Measurements from ENCODE around the gene NCKAP5.
A peak's percentile ranks its signal among the peaks of the same experiment; 100 is the strongest.

NCKAP5 gene

DNA sequence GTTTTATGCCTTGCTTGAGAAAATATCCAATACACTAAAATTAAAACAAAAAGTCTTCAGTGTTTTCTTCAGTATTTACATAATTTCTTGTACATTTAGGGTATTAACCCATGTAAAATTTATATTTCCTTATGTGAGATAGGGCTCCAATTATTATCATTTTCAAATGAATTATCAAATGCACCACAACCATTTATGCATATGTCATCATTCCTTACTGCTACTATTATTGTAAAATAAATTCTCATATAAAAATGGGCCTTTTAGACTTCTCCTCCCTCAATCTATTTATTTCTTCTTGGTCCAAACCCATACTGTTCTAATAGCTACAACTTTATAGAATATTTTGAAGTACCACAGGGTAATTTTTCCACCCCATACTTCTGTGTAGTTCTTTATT, 722.9 kb downstream of the NCKAP5 start:
- Histone ChIP-seq H3K4me3 (ENCODE audit: low read length) (no peak overlapping the region), H3K18ac (ENCODE audit: low read length) (no peak overlapping the region), H3K79me1 (ENCODE audit: low read length) (no peaks in the 10 kb centered on the region), H2BK15ac (replicated peaks; ENCODE audit: low read depth) (no peak overlapping the region), H3K56ac (ENCODE audit: low read length) (no peak overlapping the region), H3K27ac (ENCODE audit: low read depth, low read length) (no peak overlapping the region), H3K36me3 (ENCODE audit: control insufficient read depth, insufficient read depth, low read length) (no peaks in the 10 kb centered on the region), H2AK5ac (ENCODE audit: low read length) (no peak overlapping the region), H3K23ac (ENCODE audit: low read length) (no peak overlapping the region), H4K8ac (ENCODE audit: low read depth, low read length) (no peak overlapping the region), H2BK120ac (ENCODE audit: low read depth, low read length) (no peak overlapping the region), H3K79me2 (ENCODE audit: control insufficient read depth, insufficient read depth, low read length) (no peaks in the 10 kb centered on the region), H3K27me3 (ENCODE audit: insufficient read depth, low read length, poor library complexity) (no peaks in the 10 kb centered on the region), H2BK5ac (ENCODE audit: low read length) (no peak overlapping the region), H4K5ac (ENCODE audit: low read length) (no peak overlapping the region), H3K4me1 (ENCODE audit: control insufficient read depth, low read depth, low read length) (no peaks in the 10 kb centered on the region), H3K4ac (ENCODE audit: low read depth, low read length) (no peak overlapping the region), H3K9ac (ENCODE audit: low read length) (no peak overlapping the region), H3K4me2 (ENCODE audit: low read length) (no peak overlapping the region)
- no peak for DNase-seq

DNA sequence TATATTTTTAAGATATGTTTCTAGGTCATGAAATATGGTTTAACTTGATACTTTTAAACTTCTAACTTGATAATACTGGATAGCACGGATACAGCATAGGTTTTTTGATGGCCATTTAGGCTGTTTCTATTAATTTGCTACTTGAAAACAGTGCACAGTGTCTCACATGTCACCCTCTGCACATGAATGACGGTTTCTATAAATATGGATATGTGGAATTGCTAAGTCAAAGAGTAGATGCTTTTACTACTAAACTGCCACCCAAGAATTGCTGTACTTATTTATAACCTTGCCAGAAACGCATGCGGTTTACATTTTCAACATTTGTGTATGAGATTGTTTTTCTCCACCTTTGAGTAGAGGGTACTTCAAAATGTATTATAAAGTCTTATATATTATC, 723.7 kb downstream of the NCKAP5 start:
- no CpG with 5 or more reads among the region's 4 CpGs for WGBS (ENCODE audit: extremely low coverage, insufficient coverage, low lambda C conversion rate)
- H3K27me3 ChIP-seq (ENCODE audit: insufficient read depth, low read length, poor library complexity) = no peaks in the 10 kb centered on the region
- no peak overlapping the region for H2BK5ac ChIP-seq (ENCODE audit: low read length)
- no peak overlapping the region for H2BK120ac ChIP-seq (ENCODE audit: low read depth, low read length)
- no peaks in the 10 kb centered on the region for H3K36me3 ChIP-seq (ENCODE audit: control insufficient read depth, insufficient read depth, low read length)
- H4K8ac ChIP-seq (ENCODE audit: low read depth, low read length) = no peak overlapping the region
- no peak overlapping the region for H3K9ac ChIP-seq (ENCODE audit: low read length)
- H3K56ac ChIP-seq (ENCODE audit: low read length) = no peak overlapping the region
- no peak overlapping the region for H3K4me2 ChIP-seq (ENCODE audit: low read length)
- no peaks in the 10 kb centered on the region for H3K79me1 ChIP-seq (ENCODE audit: low read length)
- no peak overlapping the region for H3K4ac ChIP-seq (ENCODE audit: low read depth, low read length)
- no peak overlapping the region for H2BK15ac ChIP-seq (replicated peaks; ENCODE audit: low read depth)
- H2AK5ac ChIP-seq (ENCODE audit: low read length) = no peak overlapping the region
- no peak for DNase-seq
- H3K18ac ChIP-seq (ENCODE audit: low read length) = no peak overlapping the region
- no peak overlapping the region for H3K27ac ChIP-seq (ENCODE audit: low read depth, low read length)
- no peak overlapping the region for H3K23ac ChIP-seq (ENCODE audit: low read length)
- H4K5ac ChIP-seq (ENCODE audit: low read length) = no peak overlapping the region
- H3K79me2 ChIP-seq (ENCODE audit: control insufficient read depth, insufficient read depth, low read length) = no peaks in the 10 kb centered on the region
- H3K4me3 ChIP-seq (ENCODE audit: low read length) = no peak overlapping the region
- H3K4me1 ChIP-seq (ENCODE audit: control insufficient read depth, low read depth, low read length) = no peaks in the 10 kb centered on the region

DNA sequence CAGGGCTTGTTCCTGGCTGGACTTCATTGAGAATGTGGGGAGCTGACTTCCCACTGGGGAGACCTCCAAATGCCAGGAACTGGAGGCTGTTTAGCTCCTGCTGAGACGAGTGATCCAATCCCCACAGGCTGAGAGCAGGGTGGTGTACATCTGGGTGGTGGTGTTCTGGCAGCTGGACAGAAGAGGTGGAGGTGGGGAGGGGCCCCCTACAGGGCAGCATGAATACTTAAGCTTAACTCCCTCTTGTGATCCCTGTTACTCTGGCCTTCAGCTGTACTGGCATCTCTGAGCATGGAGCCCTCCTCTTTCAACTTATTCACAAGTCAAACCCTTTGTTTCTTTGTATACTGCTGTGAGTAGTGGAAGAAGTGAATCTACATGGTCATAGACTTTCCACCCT, 730.5 kb downstream of the NCKAP5 start:
- no peak overlapping the region for H4K5ac ChIP-seq (ENCODE audit: low read length)
- H3K18ac ChIP-seq (ENCODE audit: low read length) = no peak overlapping the region
- H3K4me2 ChIP-seq (ENCODE audit: low read length) = no peak overlapping the region
- no peaks in the 10 kb centered on the region for H3K79me2 ChIP-seq (ENCODE audit: control insufficient read depth, insufficient read depth, low read length)
- H3K4ac ChIP-seq (ENCODE audit: low read depth, low read length) = no peak overlapping the region
- H3K27me3 ChIP-seq (ENCODE audit: insufficient read depth, low read length, poor library complexity) = no peaks in the 10 kb centered on the region
- no peaks in the 10 kb centered on the region for H3K4me1 ChIP-seq (ENCODE audit: control insufficient read depth, low read depth, low read length)
- H3K4me3 ChIP-seq (ENCODE audit: low read length) = no peak overlapping the region
- no peak overlapping the region for H2AK5ac ChIP-seq (ENCODE audit: low read length)
- no peak for DNase-seq
- no peak overlapping the region for H2BK15ac ChIP-seq (replicated peaks; ENCODE audit: low read depth)
- no peaks in the 10 kb centered on the region for H3K79me1 ChIP-seq (ENCODE audit: low read length)
- no peak overlapping the region for H3K9ac ChIP-seq (ENCODE audit: low read length)
- H3K27ac ChIP-seq (ENCODE audit: low read depth, low read length) = no peak overlapping the region
- H3K23ac ChIP-seq (ENCODE audit: low read length) = no peak overlapping the region
- H4K8ac ChIP-seq (ENCODE audit: low read depth, low read length) = no peak overlapping the region
- no peak overlapping the region for H2BK120ac ChIP-seq (ENCODE audit: low read depth, low read length)
- H3K56ac ChIP-seq (ENCODE audit: low read length) = no peak overlapping the region
- H2BK5ac ChIP-seq (ENCODE audit: low read length) = no peak overlapping the region
- no CpG with 5 or more reads among the region's 1 CpG for WGBS (ENCODE audit: extremely low coverage, insufficient coverage, low lambda C conversion rate)
- H3K36me3 ChIP-seq (ENCODE audit: control insufficient read depth, insufficient read depth, low read length) = no peaks in the 10 kb centered on the region

DNA sequence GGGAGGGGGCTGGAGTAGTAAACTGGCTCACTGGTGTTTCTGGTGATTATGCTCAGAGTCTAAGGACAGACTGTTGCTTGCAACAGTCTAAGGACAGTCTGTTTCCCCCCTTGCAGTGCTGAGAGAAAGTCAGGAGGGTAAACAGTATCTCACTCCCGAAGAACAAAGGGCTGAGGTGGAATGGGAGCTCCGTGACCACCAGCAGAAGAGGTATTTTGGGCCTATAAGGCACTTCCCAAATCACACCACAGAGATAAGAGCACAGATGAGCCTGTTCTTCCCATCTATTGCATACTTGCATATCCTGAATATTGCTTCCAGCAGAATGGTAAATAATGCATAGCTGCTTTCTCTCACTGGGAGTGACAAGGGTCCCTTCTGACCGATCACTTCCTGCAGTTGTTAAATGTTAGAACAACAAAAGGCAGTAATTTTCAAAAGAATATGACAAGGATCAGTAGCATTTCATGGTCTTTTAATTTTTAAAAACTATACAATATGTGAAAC, 737.9 kb downstream of the NCKAP5 start:
- H3K23ac ChIP-seq (ENCODE audit: low read length) = no peak overlapping the region
- DNase-seq = peak; percentile 85
- H3K27me3 ChIP-seq (ENCODE audit: insufficient read depth, low read length, poor library complexity) = no peaks in the 10 kb centered on the region
- H2BK120ac ChIP-seq (ENCODE audit: low read depth, low read length) = no peak overlapping the region
- no peaks in the 10 kb centered on the region for H3K79me2 ChIP-seq (ENCODE audit: control insufficient read depth, insufficient read depth, low read length)
- H3K9ac ChIP-seq (ENCODE audit: low read length) = no peak overlapping the region
- H3K4me2 ChIP-seq (ENCODE audit: low read length) = no peak overlapping the region
- H3K4ac ChIP-seq (ENCODE audit: low read depth, low read length) = no peak overlapping the region
- H3K27ac ChIP-seq (ENCODE audit: low read depth, low read length) = no peak overlapping the region
- H2AK5ac ChIP-seq (ENCODE audit: low read length) = no peak overlapping the region
- peak overlapping the region; percentile 52 for H3K56ac ChIP-seq (ENCODE audit: low read length)
- H2BK15ac ChIP-seq (replicated peaks; ENCODE audit: low read depth) = no peak overlapping the region
- H3K4me1 ChIP-seq (ENCODE audit: control insufficient read depth, low read depth, low read length) = peaks cover 6% of the 10 kb centered on the region
- no peak overlapping the region for H2BK5ac ChIP-seq (ENCODE audit: low read length)
- no peak overlapping the region for H4K5ac ChIP-seq (ENCODE audit: low read length)
- H4K8ac ChIP-seq (ENCODE audit: low read depth, low read length) = no peak overlapping the region
- H3K36me3 ChIP-seq (ENCODE audit: control insufficient read depth, insufficient read depth, low read length) = no peaks in the 10 kb centered on the region
- WGBS (ENCODE audit: extremely low coverage, insufficient coverage, low lambda C conversion rate) = no CpG with 5 or more reads among the region's 3 CpGs
- no peaks in the 10 kb centered on the region for H3K79me1 ChIP-seq (ENCODE audit: low read length)
- no peak overlapping the region for H3K4me3 ChIP-seq (ENCODE audit: low read length)
- no peak overlapping the region for H3K18ac ChIP-seq (ENCODE audit: low read length)

DNA sequence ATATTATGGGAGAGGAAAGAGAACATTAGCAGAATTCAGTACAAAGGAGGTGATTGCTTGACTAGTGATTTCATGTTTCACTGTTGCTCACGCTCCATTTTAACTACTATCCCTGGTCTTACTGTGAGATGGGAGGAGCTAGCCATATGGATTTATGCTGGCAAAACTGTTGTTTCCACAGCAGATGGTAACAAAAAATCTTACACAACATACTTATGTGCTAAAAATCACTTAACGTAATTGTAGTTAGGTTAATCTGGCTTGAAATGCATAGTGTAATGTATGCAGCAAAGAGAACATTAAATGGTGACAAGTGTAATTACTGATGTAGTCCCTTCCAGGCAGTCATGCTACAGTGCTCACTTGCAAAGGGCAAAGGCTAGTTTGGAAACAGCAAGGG, 742.7 kb downstream of the NCKAP5 start:
- DNase-seq = no peak
- no CpG with 5 or more reads among the region's 2 CpGs for WGBS (ENCODE audit: extremely low coverage, insufficient coverage, low lambda C conversion rate)

DNA sequence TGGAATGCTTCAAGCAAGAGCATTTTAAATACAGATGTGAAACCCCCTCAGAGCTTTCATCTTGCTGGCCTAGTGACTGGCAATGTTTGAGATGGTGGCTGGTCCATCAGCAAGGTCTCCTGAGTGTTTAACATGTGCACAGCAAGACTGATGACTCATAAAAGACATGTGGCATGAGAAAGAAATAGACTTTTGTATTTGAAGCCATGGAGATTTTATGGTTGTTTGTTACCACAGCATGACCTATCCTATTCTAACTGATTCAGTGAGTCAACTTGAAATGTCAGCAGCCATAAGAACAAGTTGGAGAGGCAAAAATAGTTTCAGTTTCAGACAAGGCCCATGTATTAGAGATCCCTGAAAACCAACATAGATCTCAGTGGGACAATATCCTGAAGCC, 743.5 kb downstream of the NCKAP5 start:
- Histone ChIP-seq H4K8ac (ENCODE audit: low read depth, low read length) (no peak overlapping the region), H3K4ac (ENCODE audit: low read depth, low read length) (no peak overlapping the region), H3K18ac (ENCODE audit: low read length) (peak overlapping the region; percentile 28), H3K56ac (ENCODE audit: low read length) (no peak overlapping the region), H3K4me1 (ENCODE audit: control insufficient read depth, low read depth, low read length) (peaks cover 4% of the 10 kb centered on the region), H3K27ac (ENCODE audit: low read depth, low read length) (no peak overlapping the region), H2AK5ac (ENCODE audit: low read length) (no peak overlapping the region), H3K23ac (ENCODE audit: low read length) (no peak overlapping the region), H3K36me3 (ENCODE audit: control insufficient read depth, insufficient read depth, low read length) (no peaks in the 10 kb centered on the region), H3K4me2 (ENCODE audit: low read length) (no peak overlapping the region), H3K27me3 (ENCODE audit: insufficient read depth, low read length, poor library complexity) (no peaks in the 10 kb centered on the region), H2BK5ac (ENCODE audit: low read length) (no peak overlapping the region), H3K79me2 (ENCODE audit: control insufficient read depth, insufficient read depth, low read length) (no peaks in the 10 kb centered on the region), H2BK15ac (replicated peaks; ENCODE audit: low read depth) (peak overlapping the region; percentile 19), H3K4me3 (ENCODE audit: low read length) (no peak overlapping the region), H4K5ac (ENCODE audit: low read length) (no peak overlapping the region), H3K9ac (ENCODE audit: low read length) (no peak overlapping the region), H2BK120ac (ENCODE audit: low read depth, low read length) (no peak overlapping the region), H3K79me1 (ENCODE audit: low read length) (no peaks in the 10 kb centered on the region)
- no peak for DNase-seq

More for the DNA sequence above, 742.7 kb downstream of the NCKAP5 start:
- Histone ChIP-seq H4K5ac (ENCODE audit: low read length) (no peak overlapping the region), H3K79me2 (ENCODE audit: control insufficient read depth, insufficient read depth, low read length) (no peaks in the 10 kb centered on the region), H3K4me3 (ENCODE audit: low read length) (no peak overlapping the region), H3K36me3 (ENCODE audit: control insufficient read depth, insufficient read depth, low read length) (no peaks in the 10 kb centered on the region), H3K9ac (ENCODE audit: low read length) (no peak overlapping the region), H3K27ac (ENCODE audit: low read depth, low read length) (no peak overlapping the region), H3K79me1 (ENCODE audit: low read length) (no peaks in the 10 kb centered on the region), H2BK15ac (replicated peaks; ENCODE audit: low read depth) (no peak overlapping the region), H2AK5ac (ENCODE audit: low read length) (peak overlapping the region; percentile 28), H3K4me2 (ENCODE audit: low read length) (no peak overlapping the region), H3K4ac (ENCODE audit: low read depth, low read length) (no peak overlapping the region), H2BK120ac (ENCODE audit: low read depth, low read length) (no peak overlapping the region), H2BK5ac (ENCODE audit: low read length) (no peak overlapping the region), H3K18ac (ENCODE audit: low read length) (no peak overlapping the region), H3K23ac (ENCODE audit: low read length) (no peak overlapping the region), H3K27me3 (ENCODE audit: insufficient read depth, low read length, poor library complexity) (no peaks in the 10 kb centered on the region), H3K56ac (ENCODE audit: low read length) (no peak overlapping the region), H4K8ac (ENCODE audit: low read depth, low read length) (no peak overlapping the region), H3K4me1 (ENCODE audit: control insufficient read depth, low read depth, low read length) (peaks cover 6% of the 10 kb centered on the region)
